Heart left ventricle (tissue), 16 donors: ENCODE data around the gene LRFN3. TPM values are rescaled to one million over a fixed set of nuclear protein-coding genes. Genes with fewer than 3 reads are reported as not detected.
A peak's percentile ranks its signal among the peaks of the same experiment; 100 is the strongest.

Experiments
- ATAC-seq, 4 donors: fragments of 200-7000 bp; cut with Tn5 transposase; one replicate each; pipeline ENCODE4 v1.9.1; 2020 to 2022; ENCODE audit warnings: moderate library complexity in 4 of 4, mild to moderate bottlenecking in 3 of 4, moderate number of reproducible peaks in 1 of 4
- DNase-seq, 5 donors: peaks; one replicate each; pipeline ENCODE4 v3.0.0-alpha.2; 2020
- H3K27ac ChIP-seq, 12 donors: fragments of 200-600 bp; sonication (generic) in 4 of 12; one replicate each; pipeline versions ENCODE4 v1.5.0 to v1.8.0; 2016 to 2022; ENCODE audit warnings: mild to moderate bottlenecking in 2 of 12
- H3K27me3 ChIP-seq, 9 donors: fragments of 200-600 bp; sonication (generic) in 2 of 9; one replicate each; pipeline versions ENCODE4 v1.5.1 to v1.8.0; 2016 to 2022; ENCODE audit warnings: mild to moderate bottlenecking in 3 of 9
- H3K36me3 ChIP-seq, 9 donors: fragments of 200-600 bp; sonication (generic) in 2 of 9; one replicate each; pipeline versions ENCODE4 v1.5.0 to v1.8.0; 2018 to 2022; ENCODE audit warnings: mild to moderate bottlenecking in 2 of 9
- H3K4me1 ChIP-seq, 12 donors: fragments of 200-600 bp; sonication (generic) in 4 of 12; one replicate each; pipeline versions ENCODE4 v1.5.0 to v1.8.0; 2016 to 2022; ENCODE audit warnings: mild to moderate bottlenecking in 3 of 12
- H3K4me3 ChIP-seq, 12 donors: fragments of 200-600 bp; sonication (generic) in 4 of 12; one replicate each; pipeline versions ENCODE4 v1.5.0 to v1.8.0; 2017 to 2022; ENCODE audit warnings: mild to moderate bottlenecking in 9 of 12, moderate library complexity in 4 of 12
- H3K9me3 ChIP-seq, 12 donors: fragments of 200-600 bp; sonication (generic) in 4 of 12; one replicate each; pipeline versions ENCODE4 v1.5.0 to v1.8.0; 2016 to 2022; ENCODE audit warnings: mild to moderate bottlenecking in 1 of 12
- CTCF ChIP-seq, 12 donors: fragments of 200-600 bp; sonication (generic) in 4 of 12; IDR thresholded peaks; one replicate each; pipeline versions ENCODE4 v1.5.0 to v1.8.0; 2018 to 2022; ENCODE audit warnings: antibody characterized with exemption in 12 of 12, mild to moderate bottlenecking in 5 of 12
- POLR2A ChIP-seq, 2 donors: fragments of 450-650 bp; IDR thresholded peaks; one replicate each; pipeline ENCODE4 v1.6.1; 2017; ENCODE audit warnings: antibody characterized with exemption in 2 of 2, mild to moderate bottlenecking in 2 of 2, moderate library complexity in 2 of 2
- WGBS, 4 donors: extraction: QIAGEN DNeasy Blood & Tissue Kit in 2 of 4; methylation state at CpG; one replicate each; pipeline versions ENCODE4 v1.1.5 to v1.1.7; 2013 to 2018; 5-methylcytosine and 5-hydroxymethylcytosine counted together
- intact Hi-C, 10 donors: fragments of 100-400 bp; cut with DNase I; formaldehyde crosslinking; loops; one replicate each; pipeline versions ENCODE4 v1.11.1 to v1.14.2; 2022
- polyA plus RNA-seq, 2 donors: library from polyadenylated mRNA; stranded (reverse); fragments of 200-250 nt; gene quantifications; one replicate each; pipeline ENCODE4 v1.2.3, GENCODE V29; 2013
- total RNA-seq, 9 donors: library from RNA; depleted of rRNA in 2 of 9; stranded (reverse); fragments of >200 nt in 2 of 9; fragmentation: NEBNext Ultra II Directional in 3 of 9; extraction: Animal tissue kit (Norgen Biotek cat#: 25700) in 3 of 9; gene quantifications; one replicate each; pipeline versions ENCODE4 v1.1.0 to v1.2.4, GENCODE V29; 2016 to 2023
- donor health status: ischemic (EF 13 %, LVEDD 7.1; RV severe dilation, severe dysfunction).
- donor health status: healthy with polysubstance abuse.
- donor health status: DM: no; HTN: yes; CAD: no.
- donor health status: DM: no; HTN: no; CAD: no.
- donor health status: ischemic (EF 25% LVEDD 6.9; RV normal size, moderate dysfunction).
- donor health status: ischemic (EF 25% LVEDD 5.7; RV mildly dilated, moderate dysfunction).
- donor health status: healthy.
- donor health status: DM: yes; HTN: yes; CAD: no.
- donor health status: ischemic (EF 35%, LVEDD 5.7; RV mildly dilated, moderate dysfunction).
- donor health status: nonischemic (EF 11% LVEDD 7.7; RV severe dilation, severe dysfunction).
- donor health status: DM: yes; HTN: yes; CAD: no.
- donor health status: PGD.
- donor health status: ischemic (EF 29% LVEDD 5.4; RV normal size, mild dysfunction).
- donor health status: nonischemic (EF 23%, LVEDD 6.1; RV moderate dilation, normal function).

The LRFN3 gene
- total and polyA plus RNA-seq, 11 donors, result 4.5 to 18.6 (median 8.5) TPM

DNA sequence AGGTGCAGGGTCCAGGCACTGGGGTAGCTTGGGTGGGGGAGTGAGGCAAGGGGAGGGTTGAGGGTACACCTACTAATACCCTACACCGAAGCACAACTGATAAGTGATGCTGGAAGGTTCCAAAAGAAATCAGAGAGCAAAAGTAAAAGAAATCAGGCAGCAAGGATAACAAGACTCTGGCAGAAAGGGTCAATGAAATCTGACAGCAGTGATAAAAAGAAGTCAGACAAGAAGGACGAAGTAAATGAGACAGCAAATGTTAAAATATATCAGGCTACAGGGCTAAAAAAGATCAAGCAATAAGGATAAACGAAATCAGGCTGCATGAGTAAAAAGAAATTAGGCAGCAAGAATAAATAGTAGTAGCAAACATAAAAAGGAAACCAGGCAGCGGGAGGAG lies 4.7 kb downstream of the LRFN3 start:
- Histone ChIP-seq H3K27ac (no peak overlapping the region), H3K4me3 (no peak overlapping the region), H3K4me1 (peaks cover 0 to 18% (median 12%) of the 10 kb centered on the region in 12 donors), H3K9me3 (no peaks in the 10 kb centered on the region), H3K27me3 (peaks cover 0 to 2% (median 0%) of the 10 kb centered on the region in 9 donors), H3K36me3 (peaks cover 0 to 43% (median 13%) of the 10 kb centered on the region in 9 donors)
- intact Hi-C loops, result no loop called here
- WGBS, 4 donors, result 56 to 71% (median 60%) methylated on average over 4 of the region's 4 CpGs
- DNase-seq (no peak), ATAC-seq (no peak)
- TF ChIP-seq POLR2A (IDR thresholded peaks at IDR 0.05), result no peak
- TF ChIP-seq CTCF (IDR thresholded peaks at IDR 0.05), result no peak

- peak in 1 of 4 donors; percentile 12 for ATAC-seq
- H3K4me1 ChIP-seq, result peaks cover 0 to 8% (median 4%) of the 10 kb centered on the region in 12 donors
- no peak overlapping the region for H3K4me3 ChIP-seq
- intact Hi-C loops, result no loop called here
- DNase-seq, result peak in 1 of 5 donors; percentile 1
- H3K27ac ChIP-seq, result no peak overlapping the region
- WGBS, 4 donors, result 98 to 100% (median 99%) methylated on average over 2 to 3 of the region's 3 CpGs
- H3K9me3 ChIP-seq, result no peaks in the 10 kb centered on the region
- H3K36me3 ChIP-seq, result peaks cover 0 to 43% (median 13%) of the 10 kb centered on the region in 9 donors
- H3K27me3 ChIP-seq, result no peaks in the 10 kb centered on the region
- TF ChIP-seq POLR2A (IDR thresholded peaks at IDR 0.05), result no peak
Measured at GRCh38 chr19:35942235-35942634, 6.1 kb downstream of the LRFN3 start.

DNA sequence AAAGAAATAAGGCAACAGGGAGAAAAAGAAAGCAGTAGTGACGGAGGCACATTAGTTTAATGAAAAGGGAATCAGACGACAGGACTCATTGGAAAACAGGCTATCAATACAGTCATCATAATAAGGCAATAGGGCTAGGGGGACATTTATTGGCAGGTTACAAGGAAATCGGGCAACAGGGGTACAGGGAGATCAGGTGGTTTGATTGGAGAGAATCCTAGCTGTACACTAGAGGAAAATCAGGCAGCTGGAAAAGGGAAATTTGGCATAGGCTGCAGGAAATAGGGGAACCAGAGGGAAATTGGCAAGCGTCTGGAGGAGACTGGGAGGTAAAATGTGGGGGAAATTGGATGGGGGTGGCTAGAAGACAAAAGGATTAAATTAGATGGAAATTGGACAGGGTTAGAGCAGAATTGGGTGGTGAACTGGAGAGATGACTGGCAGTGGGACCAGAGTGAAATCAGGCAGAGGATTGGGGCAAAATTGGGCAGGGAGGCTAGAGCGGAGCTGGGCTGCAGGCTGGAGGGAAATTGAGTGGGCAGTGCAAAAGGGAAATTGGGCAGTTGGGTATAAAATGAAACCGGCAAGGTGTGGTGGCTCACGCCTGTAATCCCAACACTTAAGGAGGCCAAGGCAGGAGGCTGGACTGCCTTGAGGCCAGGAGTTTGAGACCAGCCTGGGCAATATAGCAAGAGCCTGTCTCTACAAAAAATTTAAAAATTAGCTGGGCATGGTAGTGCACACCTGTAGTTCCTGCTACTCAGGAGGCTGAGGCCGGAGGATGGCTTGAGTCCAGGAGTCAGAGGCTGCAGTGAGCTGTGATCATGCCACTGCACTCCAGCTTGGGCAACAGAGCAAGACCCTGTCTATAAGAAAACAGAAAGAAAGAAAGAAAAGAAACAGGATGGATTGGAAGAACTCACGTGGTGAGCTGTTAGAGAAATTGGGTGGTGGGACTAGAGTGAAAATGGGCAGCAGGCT lies 7.4 kb downstream of the LRFN3 start:
- whole genome bisulfite sequencing, 4 donors, result 86 to 88% (median 87%) methylated on average over 9 of the region's 9 CpGs
- no peak overlapping the region for H3K27ac ChIP-seq
- no peaks in the 10 kb centered on the region for H3K27me3 ChIP-seq
- TF ChIP-seq CTCF (IDR thresholded peaks at IDR 0.05) (no peak), POLR2A (IDR thresholded peaks at IDR 0.05) (no peak)
- ATAC-seq, result no peak
- H3K9me3 ChIP-seq, result no peaks in the 10 kb centered on the region
- DNase-seq, result no peak
- H3K4me1 ChIP-seq, result no peaks in the 10 kb centered on the region
- intact Hi-C loops, result no loop called here
- no peak overlapping the region for H3K4me3 ChIP-seq
- H3K36me3 ChIP-seq, result peaks cover 0 to 43% (median 13%) of the 10 kb centered on the region in 9 donors

DNA sequence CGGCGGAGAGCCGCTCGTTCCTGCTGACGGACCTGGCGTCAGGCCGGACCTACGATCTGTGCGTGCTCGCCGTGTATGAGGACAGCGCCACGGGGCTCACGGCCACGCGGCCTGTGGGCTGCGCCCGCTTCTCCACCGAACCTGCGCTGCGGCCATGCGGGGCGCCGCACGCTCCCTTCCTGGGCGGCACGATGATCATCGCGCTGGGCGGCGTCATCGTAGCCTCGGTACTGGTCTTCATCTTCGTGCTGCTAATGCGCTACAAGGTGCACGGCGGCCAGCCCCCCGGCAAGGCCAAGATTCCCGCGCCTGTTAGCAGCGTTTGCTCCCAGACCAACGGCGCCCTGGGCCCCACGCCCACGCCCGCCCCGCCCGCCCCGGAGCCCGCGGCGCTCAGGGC lies 8.4 kb downstream of the LRFN3 start:
- Histone ChIP-seq H3K9me3 (no peaks in the 10 kb centered on the region), H3K36me3 (peaks cover 0 to 42% (median 13%) of the 10 kb centered on the region in 9 donors), H3K4me3 (no peak overlapping the region), H3K27ac (no peak overlapping the region), H3K27me3 (no peaks in the 10 kb centered on the region), H3K4me1 (no peaks in the 10 kb centered on the region)
- intact Hi-C loops, result no loop called here
- WGBS, 4 donors, result 80 to 83% (median 81%) methylated on average over 39 to 52 of the region's 52 CpGs
- TF ChIP-seq POLR2A (IDR thresholded peaks at IDR 0.05) (no peak), CTCF (IDR thresholded peaks at IDR 0.05) (no peak)
- DNase-seq (no peak), ATAC-seq (no peak)
